ENCODE results near the gene CHST11.

DNA sequence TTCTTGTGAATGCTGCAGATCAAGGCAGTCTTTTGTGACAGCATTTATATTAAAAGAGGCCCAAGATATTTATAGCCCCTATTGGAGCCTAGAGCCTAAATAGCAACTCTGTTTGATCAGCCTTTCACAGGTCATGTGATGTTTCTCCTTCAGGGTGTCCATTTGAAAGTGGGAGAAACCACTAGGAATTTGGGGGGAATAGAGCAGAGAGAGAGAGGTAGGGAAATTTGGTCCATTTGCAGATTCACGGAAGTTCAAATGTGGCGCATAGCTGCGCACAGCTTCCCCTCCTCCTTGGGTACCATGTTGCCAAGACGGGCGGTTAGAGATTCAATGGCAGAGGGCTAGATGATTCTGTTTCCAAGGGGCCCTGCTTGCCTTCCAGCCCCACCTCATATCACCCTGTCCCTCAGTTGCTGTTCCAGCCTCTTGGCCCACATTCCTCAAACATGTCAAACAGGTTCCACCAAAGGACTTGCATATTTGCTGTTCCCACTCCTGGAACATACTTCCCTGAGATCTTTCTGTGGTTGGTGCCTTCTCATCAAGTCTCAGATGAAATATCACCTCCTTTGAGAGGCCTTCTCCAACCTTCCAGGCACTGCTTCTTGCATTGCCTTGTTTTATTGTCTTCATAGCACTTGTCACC is 220.8 kb downstream of the CHST11 start:
- TF ChIP-seq, protein P1, sequence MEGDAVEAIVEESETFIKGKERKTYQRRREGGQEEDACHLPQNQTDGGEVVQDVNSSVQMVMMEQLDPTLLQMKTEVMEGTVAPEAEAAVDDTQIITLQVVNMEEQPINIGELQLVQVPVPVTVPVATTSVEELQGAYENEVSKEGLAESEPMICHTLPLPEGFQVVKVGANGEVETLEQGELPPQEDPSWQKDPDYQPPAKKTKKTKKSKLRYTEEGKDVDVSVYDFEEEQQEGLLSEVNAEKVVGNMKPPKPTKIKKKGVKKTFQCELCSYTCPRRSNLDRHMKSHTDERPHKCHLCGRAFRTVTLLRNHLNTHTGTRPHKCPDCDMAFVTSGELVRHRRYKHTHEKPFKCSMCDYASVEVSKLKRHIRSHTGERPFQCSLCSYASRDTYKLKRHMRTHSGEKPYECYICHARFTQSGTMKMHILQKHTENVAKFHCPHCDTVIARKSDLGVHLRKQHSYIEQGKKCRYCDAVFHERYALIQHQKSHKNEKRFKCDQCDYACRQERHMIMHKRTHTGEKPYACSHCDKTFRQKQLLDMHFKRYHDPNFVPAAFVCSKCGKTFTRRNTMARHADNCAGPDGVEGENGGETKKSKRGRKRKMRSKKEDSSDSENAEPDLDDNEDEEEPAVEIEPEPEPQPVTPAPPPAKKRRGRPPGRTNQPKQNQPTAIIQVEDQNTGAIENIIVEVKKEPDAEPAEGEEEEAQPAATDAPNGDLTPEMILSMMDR (IDR thresholded peaks at IDR 0.05 in 8 of 11, conservative IDR thresholded peaks at IDR 0.05 in 3 of 11): no peak
- TF ChIP-seq POLR2A (IDR thresholded peaks at IDR 0.05): no peak

Data from spleen (tissue), 7 donors.